Lung microvascular endothelial cell (primary cell): Measurements from ENCODE around the gene VGF. TPM values are rescaled to one million over a fixed set of nuclear protein-coding genes. Genes with fewer than 3 reads are reported as not detected.
"Not testable (repeated sequence)": the region's sequence is repeated elsewhere in the genome, so short reads cannot be mapped to it uniquely, and the experiment has no call there.

Source experiments
- DNase-seq, 2 donors: peaks; one replicate each; pipeline versions ENCODE4 v3.0.0 to v3.0.0-alpha.2; 2010; ENCODE audit warnings: low read depth in 2 of 2
- total RNA-seq: library from RNA; depleted of rRNA; stranded (reverse); fragments of >200 nt; gene quantifications from 2 replicates; pipeline ENCODE4 v1.2.1, GENCODE V29; 2014

VGF gene
- total RNA-seq, 1 donor from 2014 or later, result not detected

DNA sequence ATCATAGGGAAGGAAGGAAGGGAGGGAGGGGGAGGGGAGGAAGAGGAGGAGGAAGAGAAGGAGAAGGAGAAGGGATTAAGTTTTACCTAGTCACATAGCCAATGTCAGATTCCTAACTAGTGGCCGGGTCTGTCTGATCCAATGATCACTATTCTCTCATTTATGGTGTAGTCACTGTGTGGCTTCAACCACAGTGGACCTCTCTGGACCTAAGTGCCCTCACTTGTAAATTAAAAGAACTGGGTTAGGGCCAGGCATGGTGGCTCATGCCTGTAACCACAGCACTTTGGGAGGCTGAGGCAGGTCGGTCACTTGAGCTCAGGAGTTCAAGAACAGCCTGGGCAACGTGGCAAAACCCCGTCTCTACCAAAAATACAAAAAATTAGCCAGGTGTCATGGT, 45.1 kb downstream of the VGF start:
- no peak for DNase-seq

GRCh38 chr7:101119876-101120275, 45.5 kb downstream of the VGF start:
- DNase-seq, result peak in 1 of 2 donors; percentile 47

GRCh38 chr7:101118856-101119255, 46.5 kb downstream of the VGF start:
- DNase-seq, result no peak

- DNase-seq, result no peak
These were observed 48.5 kb downstream of the VGF start for GRCh38 chr7:101116898-101117297.

DNA sequence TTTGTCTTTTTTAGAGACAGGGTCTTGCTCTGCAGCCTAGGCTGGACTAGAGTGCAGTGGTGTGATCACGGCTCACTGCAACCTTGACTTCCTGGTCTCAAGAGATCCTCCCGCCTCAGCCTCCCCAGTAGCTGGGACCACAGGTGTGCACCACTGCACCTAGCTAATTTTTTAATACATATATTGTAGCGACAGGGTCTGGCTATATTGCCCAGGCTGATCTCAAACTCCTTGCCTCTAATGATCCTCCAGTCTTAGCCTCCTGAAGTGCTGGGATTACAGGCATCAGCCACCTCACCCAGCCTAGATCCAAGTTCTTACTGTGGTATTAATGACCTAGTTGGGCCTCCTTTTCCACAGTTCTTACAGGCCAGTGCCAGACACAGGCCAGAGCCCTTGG, 50.2 kb downstream of the VGF start:
- DNase-seq, result no peak

- peak in 1 of 2 donors; percentile 54 for DNase-seq
These were observed 50.9 kb downstream of the VGF start for GRCh38 chr7:101114492-101114891.

DNA sequence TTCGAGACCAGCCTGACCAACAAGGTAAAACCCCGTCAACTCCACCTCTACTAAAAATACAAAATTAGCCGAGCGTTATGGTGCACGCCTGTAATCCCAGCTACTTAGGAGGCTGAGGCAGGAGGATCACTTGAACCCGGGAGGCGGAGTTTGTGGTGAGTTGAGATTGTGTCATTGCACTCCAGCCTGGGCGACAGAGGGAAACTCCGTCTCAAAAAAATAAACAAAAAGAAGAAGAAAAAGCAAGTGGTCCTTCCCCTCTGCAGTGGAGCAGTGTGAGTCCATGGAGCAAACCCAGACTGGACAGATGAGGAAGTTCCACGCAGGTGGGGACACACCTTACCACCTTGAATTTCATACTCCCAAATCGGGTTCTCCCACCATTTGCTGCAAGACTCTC, 51.5 kb downstream of the VGF start:
- no peak for DNase-seq

- DNase-seq, result not testable (repeated sequence)
These were observed 52.2 kb downstream of the VGF start for GRCh38 chr7:101113140-101113539.

Other genes with a start within 250 kb of the VGF start
- gene MUC3A, start 216.0 kb downstream of the VGF start, total RNA-seq, result not detected in 2 replicates
- gene MUC12, start 196.0 kb downstream of the VGF start, total RNA-seq, result not detected in 2 replicates
- not detected in 2 replicates for gene MUC17, start 145.5 kb downstream of the VGF start, total RNA-seq
- 9.2 and 18.3 TPM in 2 replicates for gene TRIM56, start 80.1 kb downstream of the VGF start, total RNA-seq
- gene SERPINE1, start 38.5 kb downstream of the VGF start, total RNA-seq, result 68.3 and 170 TPM in 2 replicates
- gene AP1S1, start 11.1 kb downstream of the VGF start, total RNA-seq, result 110 and 155 TPM in 2 replicates
- not detected in 2 replicates for gene NAT16, start 14.7 kb upstream of the VGF start, total RNA-seq
- gene MOGAT3, start 35.5 kb upstream of the VGF start, total RNA-seq, result not detected in 2 replicates
- gene PLOD3, start 52.0 kb upstream of the VGF start, total RNA-seq, result 34.4 and 38.3 TPM in 2 replicates
- gene ZNHIT1, start 52.6 kb upstream of the VGF start, total RNA-seq, result 74.6 and 82.6 TPM in 2 replicates
- 1.3 and 3.2 TPM in 2 replicates for gene CLDN15, start 72.2 kb upstream of the VGF start, total RNA-seq
- 151 and 158 TPM in 2 replicates for gene FIS1, start 79.5 kb upstream of the VGF start, total RNA-seq
- 9.5 and 10.0 TPM in 2 replicates for gene IFT22, start 156.2 kb upstream of the VGF start, total RNA-seq
- under 0.01 TPM in 1 of 2 replicates, not detected in the other for gene COL26A1, start 197.3 kb upstream of the VGF start, total RNA-seq